Natural killer cell (primary cell): ENCODE data around the gene ABHD14A. TPM values are rescaled to one million over a fixed set of nuclear protein-coding genes. Genes with fewer than 3 reads are reported as not detected.
A peak's percentile ranks its signal among the peaks of the same experiment; 100 is the strongest.

Source experiments
- ATAC-seq, 3 donors: fragments of 150-1000 bp in 2 of 3; fragments of 200-7000 bp in 1 of 3; cut with Tn5 transposase; 1 replicate in 1 of 3; 2 replicates in 2 of 3; pipeline ENCODE4 v1.10.0; 2021; ENCODE audit warnings: mild to moderate bottlenecking in 2 of 3, moderate library complexity in 2 of 3
- DNase-seq, 2 donors: peaks; one replicate each; pipeline versions ENCODE4 v3.0.0 to v3.0.0-alpha.2; 2013 to 2021; ENCODE audit warnings: mixed read lengths in 1 of 2
- H3K27ac ChIP-seq: one replicate; pipeline ENCODE4 v1.5.1; 2013; ENCODE audit warnings: mild to moderate bottlenecking, low read length
- H3K27me3 ChIP-seq: one replicate; pipeline ENCODE4 v1.6.1; 2013; ENCODE audit warnings: low read length; ENCODE audit not compliant: control insufficient read depth, insufficient read depth
- H3K36me3 ChIP-seq: one replicate; pipeline ENCODE4 v1.6.1; 2013; ENCODE audit warnings: low read length; ENCODE audit not compliant: control insufficient read depth, insufficient read depth
- H3K4me1 ChIP-seq: one replicate; pipeline ENCODE4 v1.6.1; 2013; ENCODE audit warnings: low read length; ENCODE audit not compliant: control insufficient read depth, insufficient read depth
- H3K4me3 ChIP-seq: one replicate; pipeline ENCODE4 v1.5.1; 2013; ENCODE audit warnings: low read length
- H3K9me3 ChIP-seq: one replicate; pipeline ENCODE4 v1.6.1; 2013; ENCODE audit warnings: low read length; ENCODE audit not compliant: control insufficient read depth, insufficient read depth
- H3K27ac Mint-ChIP-seq, 2 donors: one replicate each; pipeline ENCODE4 v1.8.0; 2022; ENCODE audit warnings: mild to moderate bottlenecking in 2 of 2, mixed read lengths in 2 of 2, moderate library complexity in 1 of 2
- H3K27me3 Mint-ChIP-seq, 2 donors: one replicate each; pipeline ENCODE4 v1.8.0; 2022; ENCODE audit warnings: low read depth in 2 of 2, mixed read lengths in 2 of 2
- H3K36me3 Mint-ChIP-seq: one replicate; pipeline ENCODE4 v1.8.0; 2022; ENCODE audit warnings: mixed read lengths
- H3K4me1 Mint-ChIP-seq, 2 donors: one replicate each; pipeline ENCODE4 v1.8.0; 2022; ENCODE audit warnings: mixed read lengths in 2 of 2
- H3K4me3 Mint-ChIP-seq: one replicate; pipeline ENCODE4 v1.8.0; 2022; ENCODE audit warnings: mild to moderate bottlenecking, moderate library complexity, mixed read lengths
- H3K9me3 Mint-ChIP-seq, 2 donors: one replicate each; pipeline ENCODE4 v1.8.0; 2022; ENCODE audit warnings: mixed read lengths in 2 of 2
- WGBS: methylation state at CpG from one replicate; pipeline ENCODE4 v1.1.7; 2013; ENCODE audit warnings: missing lambda C conversion rate; ENCODE audit not compliant: insufficient coverage; 5-methylcytosine and 5-hydroxymethylcytosine counted together
- intact Hi-C: fragments of 100-400 bp; cut with micrococcal nuclease; formaldehyde crosslinking; loops from one replicate; pipeline ENCODE4 v1.14.2; 2022
- total RNA-seq, 4 donors: library from RNA; stranded (reverse); fragments of 120-200 nt in 1 of 4; gene quantifications; one replicate each; pipeline versions ENCODE4 v1.2.3 to v1.2.4, GENCODE V29; 2013 to 2022
- TF ChIP-seq, protein P1 (sequence below): fragments of 200-600 bp; IDR thresholded peaks from one replicate; pipeline ENCODE4 v1.8.0; 2022; ENCODE audit warnings: antibody characterized with exemption

Gene ABHD14A
- total RNA-seq, 3 donors from 2014 or later (not counting 1 experiment from before 2014, with no cell fraction given), result 12.0 to 14.7 (median 13.4) TPM

DNA sequence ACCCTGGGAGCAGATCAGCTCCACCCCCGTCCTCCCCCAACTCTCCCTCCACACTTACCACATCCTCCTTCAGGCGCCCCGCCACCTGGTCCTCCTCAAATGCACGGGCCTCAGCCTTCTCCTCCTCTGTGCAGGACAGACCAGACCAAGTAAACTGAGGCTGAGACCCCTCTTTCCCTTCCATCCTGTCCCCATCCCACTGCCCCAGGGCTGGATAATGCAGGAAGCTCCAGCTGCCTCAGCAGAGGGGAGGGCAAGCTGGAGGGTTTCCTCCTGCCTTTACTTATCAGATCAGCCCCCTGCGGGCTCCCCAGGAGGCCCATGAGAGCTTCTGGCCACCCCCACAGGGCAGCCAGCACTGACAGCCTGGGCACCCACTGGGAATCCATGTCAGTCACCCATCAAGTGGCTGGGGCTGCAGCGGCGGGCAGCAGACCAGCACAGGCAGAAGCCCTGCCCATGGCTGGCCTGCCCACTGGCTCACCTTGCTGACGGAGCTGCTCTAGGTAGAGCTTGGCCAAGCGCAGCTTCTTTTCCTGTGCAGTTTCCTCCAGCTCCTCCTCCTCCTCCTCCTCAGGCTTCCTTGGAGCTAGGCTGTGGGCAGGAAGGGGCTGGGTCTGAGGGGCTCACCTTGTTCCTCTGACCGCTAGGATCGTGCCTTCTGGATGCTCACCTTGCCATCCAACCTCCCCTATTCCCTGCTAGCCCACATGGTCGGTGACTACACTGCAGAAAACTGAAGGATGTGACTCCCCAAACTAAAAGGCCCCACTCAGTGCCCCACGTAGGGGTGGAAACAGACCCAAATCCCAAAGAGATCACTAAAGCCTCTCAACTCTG is 37.0 kb upstream of the ABHD14A start:
- Mint-ChIP-seq H3K9me3 (no peaks in the 10 kb centered on the region), H3K4me1 (peaks cover 17 to 43% of the 10 kb centered on the region in 2 donors), H3K27me3 (no peaks in the 10 kb centered on the region), H3K27ac (peak overlapping the region in 1 of 2 donors; percentile 8), H3K36me3 (no peaks in the 10 kb centered on the region), H3K4me3 (no peak overlapping the region)
- H3K36me3 ChIP-seq, result peaks cover 55% of the 10 kb centered on the region
- H3K27me3 ChIP-seq, result no peaks in the 10 kb centered on the region
- intact Hi-C loops, result no loop called here
- H3K4me1 ChIP-seq, result peaks cover 20% of the 10 kb centered on the region
- no peak for DNase-seq
- H3K9me3 ChIP-seq, result no peaks in the 10 kb centered on the region
- TF ChIP-seq, protein P1, sequence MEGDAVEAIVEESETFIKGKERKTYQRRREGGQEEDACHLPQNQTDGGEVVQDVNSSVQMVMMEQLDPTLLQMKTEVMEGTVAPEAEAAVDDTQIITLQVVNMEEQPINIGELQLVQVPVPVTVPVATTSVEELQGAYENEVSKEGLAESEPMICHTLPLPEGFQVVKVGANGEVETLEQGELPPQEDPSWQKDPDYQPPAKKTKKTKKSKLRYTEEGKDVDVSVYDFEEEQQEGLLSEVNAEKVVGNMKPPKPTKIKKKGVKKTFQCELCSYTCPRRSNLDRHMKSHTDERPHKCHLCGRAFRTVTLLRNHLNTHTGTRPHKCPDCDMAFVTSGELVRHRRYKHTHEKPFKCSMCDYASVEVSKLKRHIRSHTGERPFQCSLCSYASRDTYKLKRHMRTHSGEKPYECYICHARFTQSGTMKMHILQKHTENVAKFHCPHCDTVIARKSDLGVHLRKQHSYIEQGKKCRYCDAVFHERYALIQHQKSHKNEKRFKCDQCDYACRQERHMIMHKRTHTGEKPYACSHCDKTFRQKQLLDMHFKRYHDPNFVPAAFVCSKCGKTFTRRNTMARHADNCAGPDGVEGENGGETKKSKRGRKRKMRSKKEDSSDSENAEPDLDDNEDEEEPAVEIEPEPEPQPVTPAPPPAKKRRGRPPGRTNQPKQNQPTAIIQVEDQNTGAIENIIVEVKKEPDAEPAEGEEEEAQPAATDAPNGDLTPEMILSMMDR, result no peak
- ATAC-seq, result no peak
- no peak overlapping the region for H3K27ac ChIP-seq
- 90% methylated on average over 13 of the region's 13 CpGs for WGBS
- H3K4me3 ChIP-seq, result no peak overlapping the region

DNA sequence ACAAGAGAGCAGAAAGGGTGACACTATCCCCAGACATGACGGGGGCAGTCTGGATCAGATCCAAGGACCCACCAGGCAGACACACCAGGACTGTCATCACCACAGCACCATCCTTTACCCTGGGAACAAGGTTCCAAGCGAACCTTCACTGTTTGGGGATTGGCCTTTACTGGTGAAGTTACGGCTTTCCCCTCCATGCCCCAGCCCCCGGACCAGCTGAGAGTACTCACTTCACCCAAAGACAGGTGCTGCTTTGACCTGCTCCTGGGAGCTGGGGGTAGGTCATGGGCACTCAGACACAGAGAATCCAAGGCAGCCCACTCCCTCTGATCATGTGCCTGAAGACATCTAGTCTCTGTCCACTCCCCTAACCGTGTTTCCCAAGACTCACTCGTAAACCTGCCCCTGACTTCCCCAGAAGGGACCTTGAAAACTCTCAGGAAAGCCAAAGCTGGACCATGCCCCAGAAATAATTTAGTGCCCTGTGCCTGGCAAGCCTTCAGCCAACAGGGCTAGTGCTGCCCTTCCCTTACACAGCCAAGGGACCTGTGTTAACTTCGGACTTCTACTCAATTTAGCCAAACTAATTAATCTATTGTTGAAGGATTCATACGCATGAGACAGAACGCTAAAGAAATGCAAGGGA is 36.0 kb upstream of the ABHD14A start:
- peak overlapping the region; percentile 47 for H3K4me3 Mint-ChIP-seq

DNA sequence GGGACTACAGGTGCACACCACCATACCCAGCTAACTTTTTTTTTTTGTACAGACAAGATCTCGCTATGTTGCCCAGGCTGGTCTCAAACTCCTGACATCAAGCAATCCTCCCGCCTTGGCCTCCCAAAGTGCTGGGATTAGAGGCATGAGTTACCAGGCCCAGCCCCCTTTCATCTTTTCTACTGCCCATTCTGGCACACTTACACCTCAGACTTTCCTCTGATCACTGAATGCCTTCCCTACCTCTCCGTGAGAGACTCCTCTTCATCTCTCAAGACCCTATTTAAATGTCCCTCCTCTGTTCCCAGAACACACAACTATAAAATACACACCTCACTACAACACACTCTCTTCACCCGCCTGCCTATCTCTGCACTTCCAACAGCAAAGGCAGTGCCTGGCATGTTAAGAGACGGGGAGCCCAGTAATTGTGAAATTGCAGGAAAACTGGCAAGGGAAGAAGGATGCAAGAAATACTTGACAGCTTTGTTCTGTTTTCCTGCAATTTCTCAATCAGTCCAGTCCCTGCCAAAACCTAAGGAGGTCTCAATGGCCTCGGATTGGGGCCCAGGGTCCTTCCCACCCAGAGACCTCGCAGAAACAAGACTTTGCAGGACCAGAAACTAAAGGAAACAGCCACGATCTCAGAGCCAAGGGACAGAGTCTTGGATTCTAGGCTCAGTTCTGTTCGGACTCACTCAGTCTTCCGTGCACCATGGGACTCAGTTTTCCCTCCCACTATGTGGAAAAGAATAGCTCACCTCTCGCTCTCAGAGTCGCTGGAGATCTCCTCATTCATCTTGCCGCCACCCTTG is 34.0 kb upstream of the ABHD14A start:
- Mint-ChIP-seq H3K36me3 (no peaks in the 10 kb centered on the region), H3K4me1 (peaks cover 22 to 51% of the 10 kb centered on the region in 2 donors), H3K27me3 (no peaks in the 10 kb centered on the region), H3K4me3 (peak overlapping the region; percentile 97), H3K9me3 (no peaks in the 10 kb centered on the region), H3K27ac (peak overlapping the region; percentile 79 to 88)
- Histone ChIP-seq H3K4me3 (peak overlapping the region; percentile 59), H3K4me1 (peaks cover 32% of the 10 kb centered on the region), H3K27me3 (no peaks in the 10 kb centered on the region), H3K9me3 (no peaks in the 10 kb centered on the region), H3K36me3 (peaks cover 28% of the 10 kb centered on the region), H3K27ac (peak overlapping the region; percentile 27)
- no peak for ATAC-seq
- TF ChIP-seq, protein P1, result no peak
- DNase-seq, result peak; percentile 13 to 17
- intact Hi-C loops, result loop anchor here (5.0 kb wide), 1 partner anchor 274 kb away; no protein-coding TSS in a partner anchor
- WGBS, result 45% methylated on average over 13 of the region's 13 CpGs

More for the DNA sequence above, 36.0 kb upstream of the ABHD14A start:
- 97% methylated on average over 9 of the region's 9 CpGs for WGBS
- Mint-ChIP-seq H3K27me3 (no peaks in the 10 kb centered on the region), H3K4me1 (peaks cover 17 to 46% of the 10 kb centered on the region in 2 donors), H3K36me3 (no peaks in the 10 kb centered on the region), H3K27ac (no peak overlapping the region), H3K9me3 (no peaks in the 10 kb centered on the region)
- no peaks in the 10 kb centered on the region for H3K27me3 ChIP-seq
- ATAC-seq, result no peak
- H3K9me3 ChIP-seq, result no peaks in the 10 kb centered on the region
- H3K27ac ChIP-seq, result no peak overlapping the region
- H3K36me3 ChIP-seq, result peaks cover 47% of the 10 kb centered on the region
- intact Hi-C loops, result no loop called here
- no peak overlapping the region for H3K4me3 ChIP-seq
- H3K4me1 ChIP-seq, result peaks cover 28% of the 10 kb centered on the region
- peak in 1 of 2 donors; percentile 1 for DNase-seq
- TF ChIP-seq, protein P1, result no peak
